ENCODE data around the gene PRKCSH.

The PRKCSH gene

GRCh38 chr19:11400798-11401197, 34.6 kb upstream of the PRKCSH start (continued):
- TF ChIP-seq ZBTB11 (tag by site-specific recombination; conservative IDR thresholded peaks at IDR 0.05; ENCODE audit: low read depth) (peak; percentile 81), ZNF426 (tag by site-specific recombination; IDR thresholded peaks at IDR 0.05) (peak; percentile 92), ZNF514 (tag by site-specific recombination; IDR thresholded peaks at IDR 0.05) (peak; percentile 55; the same call in 1 of the 2 replicates), ZNF623 (tag by site-specific recombination; IDR thresholded peaks at IDR 0.05) (peak; percentile 84), ZNF24 (tag by site-specific recombination; IDR thresholded peaks at IDR 0.05) (0 out of 2 replicates have a peak, but pooled peaks have one; percentile 36), ZNF629 (tag by site-specific recombination; IDR thresholded peaks at IDR 0.05) (peak; percentile 47; the same call in 1 of the 2 replicates), YY1 (tag by site-specific recombination; IDR thresholded peaks at IDR 0.05) (no peak), KLF1 (tag by site-specific recombination; IDR thresholded peaks at IDR 0.05) (no peak), REST (tag by site-specific recombination; IDR thresholded peaks at IDR 0.05) (peak; percentile 77), BCL11B (tag by site-specific recombination; IDR thresholded peaks at IDR 0.05; ENCODE audit: low read depth) (peak; percentile 100), ZFP37 (tag by site-specific recombination; IDR thresholded peaks at IDR 0.05) (0 out of 2 replicates have a peak, but pooled peaks have one; percentile 52), ZNF654 (tag by site-specific recombination; IDR thresholded peaks at IDR 0.05; ENCODE audit: low read depth) (peak; percentile 49), ZNF558 (tag by site-specific recombination; IDR thresholded peaks at IDR 0.05) (peak; percentile 79), ZNF174 (tag by site-specific recombination; IDR thresholded peaks at IDR 0.05) (no peak), ZNF555 (tag by site-specific recombination; conservative IDR thresholded peaks at IDR 0.05) (peak; percentile 86), ZNF366 (tag by site-specific recombination; conservative IDR thresholded peaks at IDR 0.05) (no peak; the same call in 1 of the 2 replicates), ZNF449 (tag by site-specific recombination; IDR thresholded peaks at IDR 0.05) (no peak), ZNF138 (tag by site-specific recombination; IDR thresholded peaks at IDR 0.05; ENCODE audit: borderline replicate concordance) (peak; percentile 80; the same call in 1 of the 2 replicates), MZF1 (tag by site-specific recombination; IDR thresholded peaks at IDR 0.05; ENCODE audit: borderline replicate concordance) (peak; percentile 57; the same call in 1 of the 2 replicates), PRDM6 (tag by site-specific recombination; IDR thresholded peaks at IDR 0.05) (no peak), BCL11A (tag by site-specific recombination; IDR thresholded peaks at IDR 0.05; ENCODE audit: low read depth) (peak; percentile 100), ZSCAN18 (tag by site-specific recombination; IDR thresholded peaks at IDR 0.05) (no peak), ZNF791 (tag by site-specific recombination; IDR thresholded peaks at IDR 0.05) (0 out of 2 replicates have a peak, but pooled peaks have one; percentile 60), ZNF664 (tag by site-specific recombination; IDR thresholded peaks at IDR 0.05) (peak; percentile 78), ZNF404 (tag by site-specific recombination; IDR thresholded peaks at IDR 0.05) (peak; percentile 84; the same call in 1 of the 2 replicates), ZNF175 (tag by site-specific recombination; IDR thresholded peaks at IDR 0.05) (no peak), SCRT1 (tag by site-specific recombination; IDR thresholded peaks at IDR 0.05; ENCODE audit: borderline replicate concordance) (no peak), ZEB2 (tag by site-specific recombination; IDR thresholded peaks at IDR 0.05) (0 out of 2 replicates have a peak, but pooled peaks have one; percentile 11), ZNF48 (tag by site-specific recombination; IDR thresholded peaks at IDR 0.05) (no peak), ZNF140 (tag by site-specific recombination; IDR thresholded peaks at IDR 0.05) (peak; percentile 84)
